Activated CD4-positive, alpha-beta T cell treated with anti-CD3 and anti-CD28 coated beads, Interleukin-2, amount 50 U/mL, for 48 hours (primary cell): ENCODE results near the gene IGF1.

Experiments
- DNase-seq, 2 experiments: peaks; one replicate each; pipeline ENCODE4 v3.0.0-alpha.2; 2020

IGF1 gene

GRCh38 chr12:102480406-102480805, at the start of gene IGF1:
IGF1 (minus strand) TSS chr12:102480563; CDS start chr12:102480381, 182 bp downstream.
- DNase-seq, result no peak

- DNase-seq, result no peak
Observed at GRCh38 chr12:102528111-102528510, 47.7 kb upstream of the IGF1 start.

GRCh38 chr12:102527171-102527720, 46.9 kb upstream of the IGF1 start:
- DNase-seq, result no peak

GRCh38 chr12:102526656-102527055, 46.3 kb upstream of the IGF1 start:
- DNase-seq, result no peak

- DNase-seq, result no peak
Observed at GRCh38 chr12:102522768-102523167, 42.4 kb upstream of the IGF1 start.

GRCh38 chr12:102521662-102522277, 41.4 kb upstream of the IGF1 start:
- DNase-seq, result no peak

- DNase-seq, result no peak
Observed at GRCh38 chr12:102518871-102519270, 38.5 kb upstream of the IGF1 start.

GRCh38 chr12:102514696-102515095, 34.3 kb upstream of the IGF1 start:
- no peak for DNase-seq

- no peak for DNase-seq
Observed at GRCh38 chr12:102513739-102514138, 33.4 kb upstream of the IGF1 start.

- no peak for DNase-seq
Observed at GRCh38 chr12:102513272-102513671, 32.9 kb upstream of the IGF1 start.

GRCh38 chr12:102512523-102512922, 32.2 kb upstream of the IGF1 start:
- DNase-seq, result no peak

GRCh38 chr12:102511575-102511974, 31.2 kb upstream of the IGF1 start:
- no peak for DNase-seq

- no peak for DNase-seq
Observed at GRCh38 chr12:102510463-102510862, 30.1 kb upstream of the IGF1 start.

GRCh38 chr12:102510031-102510430, 29.7 kb upstream of the IGF1 start:
- no peak for DNase-seq

- DNase-seq, result no peak
Observed at GRCh38 chr12:102509123-102509626, 28.8 kb upstream of the IGF1 start.

GRCh38 chr12:102508052-102508451, 27.7 kb upstream of the IGF1 start:
- no peak for DNase-seq

GRCh38 chr12:102507301-102507700, 26.9 kb upstream of the IGF1 start:
- no peak for DNase-seq

- DNase-seq, result no peak
Observed at GRCh38 chr12:102504871-102505270, 24.5 kb upstream of the IGF1 start.

GRCh38 chr12:102504280-102504679, 23.9 kb upstream of the IGF1 start:
- no peak for DNase-seq

- no peak for DNase-seq
Observed at GRCh38 chr12:102503831-102504230, 23.5 kb upstream of the IGF1 start.

- no peak for DNase-seq
Observed at GRCh38 chr12:102503056-102503681, 22.8 kb upstream of the IGF1 start.

- DNase-seq, result no peak
Observed at GRCh38 chr12:102501773-102502172, 21.4 kb upstream of the IGF1 start.

GRCh38 chr12:102498471-102498870, 18.1 kb upstream of the IGF1 start:
- DNase-seq, result no peak

GRCh38 chr12:102497743-102498142, 17.4 kb upstream of the IGF1 start:
- no peak for DNase-seq
